GM12872 (cell line): ENCODE results near the gene C16orf82.

ENCODE experiments used
- CTCF ChIP-seq: IDR thresholded peaks from 3 replicates; pipeline ENCODE4 v1.5.1; 2011; ENCODE audit warnings: low read depth, mild to moderate bottlenecking, low read length, moderate library complexity; ENCODE audit not compliant: insufficient read depth

Gene C16orf82

GRCh38 chr16:27033281-27033979 lies 33.3 kb upstream of the C16orf82 start:
- TF ChIP-seq CTCF, result no peak

- TF ChIP-seq CTCF, result no peak
These were observed 26.0 kb upstream of the C16orf82 start for GRCh38 chr16:27040732-27041131.

DNA sequence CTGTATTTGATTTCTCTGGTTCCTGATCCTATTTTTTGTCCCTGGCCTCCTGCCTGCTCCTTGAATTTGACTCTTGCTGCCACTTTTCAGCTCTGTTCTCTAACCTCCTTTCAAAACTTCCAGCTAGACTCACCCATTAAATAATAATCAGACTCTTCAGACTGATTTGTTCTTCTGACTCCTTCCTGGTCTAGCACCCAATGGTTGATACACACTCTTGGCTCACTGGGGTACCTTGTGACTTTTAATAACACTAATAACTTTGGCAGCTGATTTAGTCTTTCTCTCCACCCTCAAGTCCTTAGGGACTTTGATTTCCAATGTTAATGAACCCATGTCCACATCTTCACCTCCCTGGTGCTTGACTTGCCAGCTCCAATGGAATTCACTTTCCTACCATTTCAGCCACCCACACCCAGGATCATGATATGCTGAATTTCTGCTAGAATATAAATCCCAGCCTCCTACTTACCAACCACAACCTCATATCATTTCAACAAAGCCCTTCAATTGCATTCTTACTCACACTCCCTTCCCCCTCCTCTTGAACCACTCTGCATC lies 19.7 kb upstream of the C16orf82 start:
- TF ChIP-seq CTCF, result no peak

DNA sequence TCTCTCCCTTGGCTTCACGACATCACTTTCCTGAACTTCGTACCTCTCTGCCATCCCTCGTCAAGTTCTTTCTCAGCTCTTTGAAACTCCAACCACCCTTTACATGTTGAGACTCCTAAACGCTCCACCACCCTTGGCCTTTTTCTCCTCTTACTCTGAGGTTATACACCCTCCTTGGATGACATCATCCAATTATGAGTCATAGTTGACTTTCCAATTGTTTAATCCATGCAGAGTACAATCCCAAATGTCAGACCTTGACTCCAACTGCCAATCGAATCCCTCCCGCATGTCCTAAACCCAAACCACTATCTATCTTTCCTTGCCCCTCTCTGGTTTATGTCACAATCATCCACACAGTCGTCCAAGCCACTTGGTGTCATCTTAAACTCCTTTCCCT lies 18.4 kb upstream of the C16orf82 start:
- no peak for TF ChIP-seq CTCF

- no peak for TF ChIP-seq CTCF
These were observed 17.6 kb upstream of the C16orf82 start for GRCh38 chr16:27049117-27049516.

- TF ChIP-seq CTCF, result no peak
These were observed 14.7 kb upstream of the C16orf82 start for GRCh38 chr16:27052007-27052406.

DNA sequence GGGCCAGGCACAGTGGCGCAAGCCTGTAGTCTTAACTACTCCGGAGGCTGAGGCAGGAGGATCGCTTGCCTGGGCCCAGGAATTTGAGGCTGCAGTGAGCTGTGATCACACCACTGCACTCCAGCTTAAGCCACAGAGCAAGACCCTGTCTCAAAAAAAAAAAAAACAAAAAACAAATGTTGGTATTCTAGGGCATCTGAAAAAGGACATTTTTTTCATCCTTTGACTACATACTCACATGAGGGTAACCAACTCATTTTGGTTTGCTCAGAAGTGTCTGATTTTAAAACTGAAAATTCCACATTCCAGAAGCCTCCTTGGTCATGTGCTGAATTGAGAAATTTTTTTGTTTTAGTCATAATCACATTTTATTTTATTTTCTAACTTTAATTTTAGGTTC lies 12.7 kb upstream of the C16orf82 start:
- TF ChIP-seq CTCF, result no peak
